MM.1S (cell line): Measurements from ENCODE around the gene OTUD4.
A peak's percentile ranks its signal among the peaks of the same experiment; 100 is the strongest.

ENCODE experiments used
- DNase-seq: peaks from one replicate; pipeline ENCODE4 v3.0.0-alpha.2; 2015
- H2AFZ ChIP-seq: fragments of 300-600 bp; sonication (generic); 2 replicates; pipeline ENCODE4 v1.6.0; 2016; ENCODE audit warnings: antibody characterized with exemption, low read length
- H3F3A ChIP-seq: fragments of 300-600 bp; sonication (generic); 2 replicates; pipeline ENCODE4 v1.6.1; 2016; ENCODE audit warnings: mild to moderate bottlenecking, antibody characterized with exemption, low read length, moderate library complexity, mixed read lengths; ENCODE audit not compliant: insufficient read depth
- H3K27ac ChIP-seq: fragments of 300-600 bp; sonication (generic); 2 replicates; pipeline ENCODE4 v1.5.1; 2016; ENCODE audit warnings: mild to moderate bottlenecking, low read length
- H3K27me3 ChIP-seq: fragments of 300-600 bp; sonication (generic); replicated peaks from 2 replicates; pipeline ENCODE4 v1.6.0; 2016; ENCODE audit warnings: low read length; ENCODE audit not compliant: insufficient read depth
- H3K36me3 ChIP-seq: fragments of 300-600 bp; sonication (generic); replicated peaks from 2 replicates; pipeline ENCODE4 v1.6.1; 2016; ENCODE audit warnings: mild to moderate bottlenecking, low read length, mixed read lengths; ENCODE audit not compliant: insufficient read depth
- H3K4me1 ChIP-seq: fragments of 300-600 bp; sonication (generic); 2 replicates; pipeline ENCODE4 v1.6.1; 2016; ENCODE audit warnings: low read length, mixed read lengths
- H3K4me2 ChIP-seq: fragments of 300-600 bp; sonication (generic); 2 replicates; pipeline ENCODE4 v1.6.0; 2016; ENCODE audit warnings: low read depth, low read length
- H3K4me3 ChIP-seq: fragments of 300-600 bp; sonication (generic); 2 replicates; pipeline ENCODE4 v1.5.1; 2016; ENCODE audit warnings: low read length, mixed read lengths
- H3K79me2 ChIP-seq: fragments of 300-600 bp; sonication (generic); 2 replicates; pipeline ENCODE4 v1.6.1; 2016; ENCODE audit warnings: mixed run types, low read length, mixed read lengths
- H3K9ac ChIP-seq: fragments of 300-600 bp; sonication (generic); 2 replicates; pipeline ENCODE4 v1.6.1; 2016; ENCODE audit warnings: low read length, mixed read lengths
- H3K9me2 ChIP-seq: fragments of 300-600 bp; sonication (generic); replicated peaks from 2 replicates; pipeline ENCODE4 v1.6.1; 2016; ENCODE audit warnings: mild to moderate bottlenecking, low read length, mixed read lengths; ENCODE audit not compliant: insufficient read depth
- H3K9me3 ChIP-seq: fragments of 300-600 bp; sonication (generic); replicated peaks from 2 replicates; pipeline ENCODE4 v1.6.1; 2016; ENCODE audit warnings: mild to moderate bottlenecking, low read length, mixed read lengths; ENCODE audit not compliant: insufficient read depth
- H4K20me1 ChIP-seq: fragments of 300-600 bp; sonication (generic); 2 replicates; pipeline ENCODE4 v1.6.1; 2016; ENCODE audit warnings: mild to moderate bottlenecking, low read length, moderate library complexity, mixed read lengths; ENCODE audit not compliant: insufficient read depth
- EZH2 ChIP-seq: fragments of 300-600 bp; sonication (generic); optimal IDR thresholded peaks from 2 replicates; pipeline ENCODE3; 2017; ENCODE audit warnings: low read depth, mild to moderate bottlenecking, antibody characterized with exemption, low read length, mixed read lengths
- EZH2phosphoT487 ChIP-seq: fragments of 300-600 bp; sonication (generic); IDR thresholded peaks from 2 replicates; pipeline ENCODE4 v1.6.1; 2018; ENCODE audit warnings: antibody characterized with exemption, low read length
- TF ChIP-seq, protein P1 (sequence below): fragments of 300-600 bp; sonication (generic); IDR thresholded peaks from 2 replicates; pipeline ENCODE4 v1.5.1; 2016; ENCODE audit warnings: antibody characterized with exemption, low read length, mixed read lengths

The OTUD4 gene

GRCh38 chr4:145131848-145132247, 48.5 kb downstream of the OTUD4 start:
- 0 out of 2 replicates have a peak, but pooled peaks cover under 1% of the 10 kb centered on the region for H3K79me2 ChIP-seq
- H3K9ac ChIP-seq: no peak overlapping the region
- no peak overlapping the region for H3K4me3 ChIP-seq
- H3K4me1 ChIP-seq: peaks cover 29% of the 10 kb centered on the region
- DNase-seq: no peak
- no peak overlapping the region for H3K27ac ChIP-seq
- no peaks in the 10 kb centered on the region for H4K20me1 ChIP-seq
- H2AFZ ChIP-seq: no peak overlapping the region
- TF ChIP-seq, protein P1, sequence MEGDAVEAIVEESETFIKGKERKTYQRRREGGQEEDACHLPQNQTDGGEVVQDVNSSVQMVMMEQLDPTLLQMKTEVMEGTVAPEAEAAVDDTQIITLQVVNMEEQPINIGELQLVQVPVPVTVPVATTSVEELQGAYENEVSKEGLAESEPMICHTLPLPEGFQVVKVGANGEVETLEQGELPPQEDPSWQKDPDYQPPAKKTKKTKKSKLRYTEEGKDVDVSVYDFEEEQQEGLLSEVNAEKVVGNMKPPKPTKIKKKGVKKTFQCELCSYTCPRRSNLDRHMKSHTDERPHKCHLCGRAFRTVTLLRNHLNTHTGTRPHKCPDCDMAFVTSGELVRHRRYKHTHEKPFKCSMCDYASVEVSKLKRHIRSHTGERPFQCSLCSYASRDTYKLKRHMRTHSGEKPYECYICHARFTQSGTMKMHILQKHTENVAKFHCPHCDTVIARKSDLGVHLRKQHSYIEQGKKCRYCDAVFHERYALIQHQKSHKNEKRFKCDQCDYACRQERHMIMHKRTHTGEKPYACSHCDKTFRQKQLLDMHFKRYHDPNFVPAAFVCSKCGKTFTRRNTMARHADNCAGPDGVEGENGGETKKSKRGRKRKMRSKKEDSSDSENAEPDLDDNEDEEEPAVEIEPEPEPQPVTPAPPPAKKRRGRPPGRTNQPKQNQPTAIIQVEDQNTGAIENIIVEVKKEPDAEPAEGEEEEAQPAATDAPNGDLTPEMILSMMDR: no peak
- TF ChIP-seq EZH2 (no peak), EZH2phosphoT487 (no peak)
- H3K4me2 ChIP-seq: no peak overlapping the region
- no peaks in the 10 kb centered on the region for H3K9me2 ChIP-seq
- H3F3A ChIP-seq: peaks cover 10% of the 10 kb centered on the region
- no peaks in the 10 kb centered on the region for H3K27me3 ChIP-seq
- peaks cover 3% of the 10 kb centered on the region; the same call in 1 of the 2 replicates for H3K36me3 ChIP-seq
- no peaks in the 10 kb centered on the region for H3K9me3 ChIP-seq

DNA sequence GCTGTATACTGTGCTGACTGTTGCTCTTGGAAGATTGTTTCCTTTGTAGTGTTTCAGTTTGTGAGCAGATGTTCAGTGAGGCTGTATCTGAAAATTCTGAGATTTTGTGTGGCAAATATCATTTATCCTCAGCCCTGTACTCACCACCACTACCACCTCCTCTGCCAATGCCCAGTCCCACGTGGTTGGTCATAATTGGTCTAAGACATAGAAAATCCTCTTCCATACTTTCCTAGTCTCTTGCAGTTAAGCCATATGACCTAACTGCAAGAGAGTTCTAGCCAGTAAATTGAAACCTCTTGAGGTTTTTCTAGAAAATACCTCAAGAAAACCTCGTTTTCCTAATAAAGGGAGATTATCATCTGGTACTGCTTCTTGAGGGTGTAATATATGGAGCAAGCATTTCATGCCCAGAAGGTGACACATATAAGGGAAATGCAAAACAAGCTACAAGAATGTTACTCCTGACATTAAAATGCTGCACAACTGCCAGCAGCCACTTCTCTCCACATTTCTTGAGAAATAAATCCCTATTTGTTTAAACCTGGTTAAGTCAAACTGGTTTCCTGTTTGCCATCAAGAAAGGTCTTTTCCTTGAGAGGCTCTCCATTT, 49.5 kb downstream of the OTUD4 start:
- H3K79me2 ChIP-seq: peaks cover 5% of the 10 kb centered on the region; the same call in 1 of the 2 replicates
- no peak overlapping the region for H3K4me2 ChIP-seq
- H3K9me2 ChIP-seq: no peaks in the 10 kb centered on the region
- peak overlapping the region; percentile 8; the same call in 1 of the 2 replicates for H3K27ac ChIP-seq
- H2AFZ ChIP-seq: no peak overlapping the region
- TF ChIP-seq EZH2 (no peak), EZH2phosphoT487 (no peak)
- TF ChIP-seq, protein P1: no peak
- H3K9me3 ChIP-seq: no peaks in the 10 kb centered on the region
- peaks cover 29% of the 10 kb centered on the region for H3K4me1 ChIP-seq
- DNase-seq: no peak
- H3K4me3 ChIP-seq: no peak overlapping the region
- H3K9ac ChIP-seq: no peak overlapping the region
- peaks cover 12% of the 10 kb centered on the region for H3F3A ChIP-seq
- no peaks in the 10 kb centered on the region for H3K27me3 ChIP-seq
- H3K36me3 ChIP-seq: peaks cover 9% of the 10 kb centered on the region; the same call in 1 of the 2 replicates
- no peaks in the 10 kb centered on the region for H4K20me1 ChIP-seq

GRCh38 chr4:145130130-145130529, 50.3 kb downstream of the OTUD4 start:
- no peaks in the 10 kb centered on the region for H3K9me3 ChIP-seq
- no peaks in the 10 kb centered on the region for H3K9me2 ChIP-seq
- no peaks in the 10 kb centered on the region for H3K27me3 ChIP-seq
- DNase-seq: no peak
- peaks cover 29% of the 10 kb centered on the region for H3K4me1 ChIP-seq
- peaks cover 19% of the 10 kb centered on the region for H3F3A ChIP-seq
- TF ChIP-seq, protein P1: no peak
- TF ChIP-seq EZH2: no peak
- TF ChIP-seq EZH2phosphoT487: no peak
- peaks cover 5% of the 10 kb centered on the region; the same call in 1 of the 2 replicates for H3K79me2 ChIP-seq
- H4K20me1 ChIP-seq: no peaks in the 10 kb centered on the region
- peak overlapping the region; percentile 8; the same call in 1 of the 2 replicates for H3K27ac ChIP-seq
- H3K36me3 ChIP-seq: peaks cover 9% of the 10 kb centered on the region; the same call in 1 of the 2 replicates
- no peak overlapping the region for H3K4me2 ChIP-seq
- H3K4me3 ChIP-seq: no peak overlapping the region
- H2AFZ ChIP-seq: no peak overlapping the region
- no peak overlapping the region for H3K9ac ChIP-seq
